Mesenchymal stem cell (in vitro differentiated cells and primary cell): ENCODE measurements around the gene HSPB7.
"Not testable (repeated sequence)": the region's sequence is repeated elsewhere in the genome, so short reads cannot be mapped to it uniquely, and the experiment has no call there.

Source experiments
- DNase-seq: peaks from one replicate; pipeline ENCODE4 v3.0.0-alpha.2; 2013
- H2AFZ ChIP-seq: one replicate; pipeline ENCODE4 v1.6.1; 2013; ENCODE audit warnings: low read depth, mild to moderate bottlenecking, control low read depth, inconsistent platforms, low read length, moderate library complexity
- H2AK5ac ChIP-seq: 2 replicates; pipeline ENCODE4 v1.6.1; 2013; ENCODE audit warnings: low read length, moderate library complexity, mild to moderate bottlenecking, inconsistent platforms; ENCODE audit not compliant: severe bottlenecking
- H2BK120ac ChIP-seq: one replicate; pipeline ENCODE4 v1.6.1; 2013; ENCODE audit warnings: low read depth, mild to moderate bottlenecking, inconsistent platforms, low read length, moderate library complexity
- H2BK12ac ChIP-seq, 2 experiments: one replicate each; pipeline ENCODE4 v1.6.1; 2013; ENCODE audit warnings: inconsistent platforms in 2 of 2, low read length in 2 of 2, mild to moderate bottlenecking in 2 of 2, moderate library complexity in 2 of 2, control low read depth in 1 of 2
- H2BK15ac ChIP-seq: one replicate; pipeline ENCODE4 v1.6.1; 2013; ENCODE audit warnings: mild to moderate bottlenecking, low read depth, inconsistent platforms; ENCODE audit not compliant: poor library complexity, severe bottlenecking
- H2BK5ac ChIP-seq: 2 replicates; pipeline ENCODE4 v1.6.1; 2013; ENCODE audit warnings: low read depth, mild to moderate bottlenecking, low read length, control low read depth, inconsistent platforms; ENCODE audit not compliant: poor library complexity, severe bottlenecking
- H3K14ac ChIP-seq, 2 experiments: one replicate each; pipeline ENCODE4 v1.6.1; 2013; ENCODE audit warnings: inconsistent platforms in 2 of 2, low read length in 2 of 2, control low read depth in 1 of 2, mild to moderate bottlenecking in 1 of 2, moderate library complexity in 1 of 2
- H3K18ac ChIP-seq, 2 experiments: one replicate each; pipeline ENCODE4 v1.6.1; 2013; ENCODE audit warnings: inconsistent platforms in 2 of 2, low read length in 2 of 2, control low read depth in 1 of 2, low read depth in 1 of 2, mild to moderate bottlenecking in 1 of 2
- H3K23ac ChIP-seq, 2 experiments: one replicate each; pipeline ENCODE4 v1.6.1; 2013; ENCODE audit warnings: inconsistent platforms in 2 of 2, low read length in 2 of 2, mild to moderate bottlenecking in 2 of 2, moderate library complexity in 2 of 2, control low read depth in 1 of 2
- H3K27ac ChIP-seq: 2 replicates; pipeline ENCODE4 v1.5.1; 2013; ENCODE audit warnings: mild to moderate bottlenecking, moderate library complexity, low read length, control low read depth, inconsistent platforms; ENCODE audit not compliant: poor library complexity, severe bottlenecking
- H3K27me3 ChIP-seq, 2 experiments: 2 replicates each; pipeline versions ENCODE4 v1.6.1 to v1.7.0; 2013; ENCODE audit warnings: low read length in 2 of 2, mild to moderate bottlenecking in 2 of 2, moderate library complexity in 2 of 2, control low read depth in 1 of 2, inconsistent platforms in 1 of 2; ENCODE audit not compliant: control insufficient read depth in 1 of 2, insufficient read depth in 1 of 2
- H3K36me3 ChIP-seq, 2 experiments: 2 replicates each; pipeline versions ENCODE4 v1.6.1 to v1.7.0; 2013; ENCODE audit warnings: low read length in 2 of 2, control low read depth in 1 of 2, inconsistent platforms in 1 of 2, low read depth in 1 of 2, mild to moderate bottlenecking in 1 of 2; ENCODE audit not compliant: insufficient read depth in 2 of 2, control insufficient read depth in 1 of 2
- H3K4ac ChIP-seq, 2 experiments: one replicate each; pipeline ENCODE4 v1.6.1; 2013; ENCODE audit warnings: inconsistent platforms in 2 of 2, low read length in 2 of 2, mild to moderate bottlenecking in 2 of 2, moderate library complexity in 2 of 2, control low read depth in 1 of 2, low read depth in 1 of 2
- H3K4me1 ChIP-seq: 2 replicates; pipeline ENCODE4 v1.6.1; 2013; ENCODE audit warnings: low read depth, low read length, control low read depth; ENCODE audit not compliant: control insufficient read depth, insufficient read depth
- H3K4me2 ChIP-seq: 2 replicates; pipeline ENCODE4 v1.6.1; 2013; ENCODE audit warnings: low read length, mild to moderate bottlenecking, inconsistent platforms; ENCODE audit not compliant: poor library complexity, severe bottlenecking
- H3K4me3 ChIP-seq, 2 experiments: 2 replicates each; pipeline versions ENCODE4 v1.5.1 to v1.7.0; 2013; ENCODE audit warnings: low read length in 2 of 2, mild to moderate bottlenecking in 2 of 2, control low read depth in 1 of 2, low read depth in 1 of 2; ENCODE audit not compliant: insufficient read depth in 1 of 2
- H3K79me1 ChIP-seq: replicated peaks from 2 replicates; pipeline ENCODE4 v1.6.1; 2013; ENCODE audit warnings: mild to moderate bottlenecking, control low read depth, low read length, inconsistent platforms; ENCODE audit not compliant: poor library complexity, severe bottlenecking
- H3K9ac ChIP-seq: 2 replicates; pipeline ENCODE4 v1.7.0; 2013; ENCODE audit warnings: mild to moderate bottlenecking, low read length, moderate library complexity
- H3K9me3 ChIP-seq: 2 replicates; pipeline ENCODE4 v1.7.0; 2013; ENCODE audit warnings: mild to moderate bottlenecking, low read length; ENCODE audit not compliant: control insufficient read depth
- H4K8ac ChIP-seq: one replicate; pipeline ENCODE4 v1.6.1; 2013; ENCODE audit warnings: inconsistent platforms, mild to moderate bottlenecking, low read length, moderate library complexity
- H4K91ac ChIP-seq: one replicate; pipeline ENCODE4 v1.6.1; 2013; ENCODE audit warnings: mild to moderate bottlenecking, low read length, inconsistent platforms
- WGBS: methylation state at CpG from one replicate; pipeline ENCODE4 v1.1.7; 2013; ENCODE audit warnings: mixed read lengths; 5-methylcytosine and 5-hydroxymethylcytosine counted together

The HSPB7 gene

GRCh38 chr1:15983275-15983674 lies 34.6 kb downstream of the HSPB7 start:
- Histone ChIP-seq H3K9me3 (peaks cover 13% of the 10 kb centered on the region), H3K23ac (no peak overlapping the region), H2BK5ac (no peak overlapping the region)

GRCh38 chr1:15981679-15982078 lies 36.2 kb downstream of the HSPB7 start:
- Histone ChIP-seq H3K4me3 (no peak overlapping the region), H3K27me3 (peaks cover 0 to 4% of the 10 kb centered on the region in 2 experiments)

More at GRCh38 chr1:15983275-15983674, 34.6 kb downstream of the HSPB7 start:
- Histone ChIP-seq H2AK5ac (no peak overlapping the region), H3K4me2 (no peak overlapping the region), H3K27ac (no peak overlapping the region), H3K4ac (no peak overlapping the region), H3K4me3 (peak overlapping the region in 1 of 2 experiments; percentile 36), H3K9ac (peak overlapping the region; percentile 72), H3K14ac (no peak overlapping the region), H2BK120ac (no peak overlapping the region), H2BK12ac (no peak overlapping the region), H3K36me3 (no peaks in the 10 kb centered on the region), H3K4me1 (peaks cover 1% of the 10 kb centered on the region), H3K27me3 (peaks cover 0 to 4% of the 10 kb centered on the region in 2 experiments), H2BK15ac (no peak overlapping the region), H2AFZ (no peak overlapping the region), H4K91ac (no peak overlapping the region), H4K8ac (no peak overlapping the region), H3K18ac (no peak overlapping the region), H3K79me1 (no peaks in the 10 kb centered on the region)
- WGBS = 32% methylated on average over 1 of the region's 1 CpG
- no peak for DNase-seq

DNA sequence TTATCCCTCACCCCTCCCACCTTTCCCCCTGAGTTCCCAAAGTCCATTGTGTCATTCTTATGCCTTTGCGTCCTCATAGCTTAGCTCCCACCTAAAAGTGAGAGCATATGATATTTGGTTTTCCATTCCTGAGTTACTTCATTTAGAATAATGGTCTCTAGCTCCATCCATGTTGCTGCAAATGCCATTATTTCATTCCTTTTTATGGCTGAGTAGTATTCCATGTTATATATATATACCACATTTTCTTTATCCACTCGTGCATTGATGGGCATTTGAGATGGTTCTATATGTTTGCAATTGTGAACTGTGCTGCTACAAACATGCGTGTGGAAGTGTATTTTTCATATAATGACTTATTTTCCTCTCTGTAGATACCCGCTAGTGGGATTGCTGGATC lies 39.9 kb downstream of the HSPB7 start:
- not testable (repeated sequence) for DNase-seq, H2BK12ac ChIP-seq, H2BK120ac ChIP-seq, H3K27ac ChIP-seq, H3K4ac ChIP-seq, H2BK5ac ChIP-seq, H3K4me1 ChIP-seq, H3K23ac ChIP-seq, H4K91ac ChIP-seq, H3K27me3 ChIP-seq, H2AK5ac ChIP-seq, H3K9ac ChIP-seq, H2AFZ ChIP-seq, H3K4me2 ChIP-seq, H3K18ac ChIP-seq, H2BK15ac ChIP-seq, H4K8ac ChIP-seq, H3K79me1 ChIP-seq, H3K14ac ChIP-seq, H3K4me3 ChIP-seq, H3K36me3 ChIP-seq
- H3K9me3 ChIP-seq = peaks cover 13% of the 10 kb centered on the region
- 89% methylated on average over 3 of the region's 4 CpGs for WGBS

More at GRCh38 chr1:15981679-15982078, 36.2 kb downstream of the HSPB7 start:
- no peak overlapping the region for H2BK15ac ChIP-seq
- H3K27ac ChIP-seq = no peak overlapping the region
- no peak overlapping the region for H4K91ac ChIP-seq
- no peak overlapping the region for H3K9ac ChIP-seq
- peaks cover 13% of the 10 kb centered on the region for H3K9me3 ChIP-seq
- H3K4me1 ChIP-seq = peaks cover under 1% of the 10 kb centered on the region
- H3K23ac ChIP-seq = no peak overlapping the region
- no peak overlapping the region for H2AK5ac ChIP-seq
- no peak overlapping the region for H3K14ac ChIP-seq
- no peak overlapping the region for H3K4ac ChIP-seq
- no peak overlapping the region for H2AFZ ChIP-seq
- no peak overlapping the region for H3K4me2 ChIP-seq
- no peaks in the 10 kb centered on the region for H3K79me1 ChIP-seq
- DNase-seq = no peak
- WGBS = 100% methylated on average over 1 of the region's 3 CpGs
- no peak overlapping the region for H2BK120ac ChIP-seq
- H3K36me3 ChIP-seq = no peaks in the 10 kb centered on the region
- H3K18ac ChIP-seq = no peak overlapping the region
- no peak overlapping the region for H2BK12ac ChIP-seq
- H4K8ac ChIP-seq = no peak overlapping the region
- no peak overlapping the region for H2BK5ac ChIP-seq

- WGBS = 9% methylated on average over 41 of the region's 47 CpGs
- peak within 1 kb of the TSS in 1 of 2 experiments; percentile 47 for H3K14ac ChIP-seq
- H4K91ac ChIP-seq = peak within 1 kb of the TSS; percentile 70
- H2BK5ac ChIP-seq = no peak within 1 kb of the TSS
- no peaks in the 10 kb centered on the region for H3K27me3 ChIP-seq
- H3K36me3 ChIP-seq = peaks cover 12 to 22% of the 10 kb centered on the region in 2 experiments
- H3K23ac ChIP-seq = peak within 1 kb of the TSS in 1 of 2 experiments; percentile 88
- H2AFZ ChIP-seq = peak within 1 kb of the TSS; percentile 89
- H3K27ac ChIP-seq = peak within 1 kb of the TSS; percentile 50
- peak within 1 kb of the TSS; percentile 24 to 65 for H3K4ac ChIP-seq
- peak; percentile 92 for DNase-seq
- no peak within 1 kb of the TSS for H2AK5ac ChIP-seq
- peaks cover 6% of the 10 kb centered on the region for H3K79me1 ChIP-seq
- H4K8ac ChIP-seq = peak within 1 kb of the TSS; percentile 87
- peak within 1 kb of the TSS; percentile 40 for H2BK15ac ChIP-seq
- peak within 1 kb of the TSS; percentile 76 for H2BK120ac ChIP-seq
- no peak within 1 kb of the TSS for H2BK12ac ChIP-seq
- peaks cover 2% of the 10 kb centered on the region for H3K4me1 ChIP-seq
- peak within 1 kb of the TSS; percentile 89 for H3K4me2 ChIP-seq
- H3K18ac ChIP-seq = peak within 1 kb of the TSS in 1 of 2 experiments; percentile 89
- H3K9me3 ChIP-seq = peaks cover 4% of the 10 kb centered on the region
- H3K4me3 ChIP-seq = peak within 1 kb of the TSS; percentile 82
- H3K9ac ChIP-seq = peak within 1 kb of the TSS; percentile 91
Observed at GRCh38 chr1:15975805-15976680, 41.8 kb downstream of the HSPB7 start, which contains the start of gene ZBTB17. ZBTB17 (minus strand) TSS chr1:15976101; CDS start chr1:15948495, 27,606 bp downstream.
